Chondrocyte (in vitro differentiated cells): ENCODE measurements around the gene CIB1. TPM values are rescaled to one million over a fixed set of nuclear protein-coding genes. Genes with fewer than 3 reads are reported as not detected.

Experiments used
- DNase-seq: peaks from one replicate; pipeline ENCODE4 v3.0.0; 2021; ENCODE audit warnings: mixed read lengths, low spot score
- H3K27ac Mint-ChIP-seq: one replicate; pipeline ENCODE4 v1.8.0; 2021; ENCODE audit warnings: mild to moderate bottlenecking, moderate library complexity, mixed read lengths; ENCODE audit not compliant: unreplicated experiment
- H3K27me3 Mint-ChIP-seq: 2 replicates; pipeline ENCODE4 v1.8.0; 2021; ENCODE audit warnings: low read depth, mixed read lengths
- H3K36me3 Mint-ChIP-seq: 2 replicates; pipeline ENCODE4 v1.8.0; 2021; ENCODE audit warnings: low read depth, mixed read lengths
- H3K4me1 Mint-ChIP-seq: 2 replicates; pipeline ENCODE4 v1.8.0; 2021; ENCODE audit warnings: low read depth, mild to moderate bottlenecking, mixed read lengths
- H3K4me3 Mint-ChIP-seq: one replicate; pipeline ENCODE4 v1.8.0; 2021; ENCODE audit warnings: mild to moderate bottlenecking, moderate library complexity, mixed read lengths; ENCODE audit not compliant: unreplicated experiment
- H3K9me3 Mint-ChIP-seq: 2 replicates; pipeline ENCODE4 v1.8.0; 2021; ENCODE audit warnings: low read depth, mixed read lengths
- CTCF ChIP-seq: fragments of 200-600 bp; sonication (generic); IDR thresholded peaks from 2 replicates; pipeline ENCODE4 v1.5.0; 2021; ENCODE audit warnings: antibody characterized with exemption, mild to moderate bottlenecking, moderate library complexity
- total RNA-seq: library from RNA; stranded (reverse); gene quantifications from 3 replicates; pipeline ENCODE4 v1.2.1, GENCODE V29; 2021

CIB1 gene
- total RNA-seq, 1 donor from 2014 or later: 42.4 TPM

GRCh38 chr15:90230071-90230494, 3.7 kb downstream of the CIB1 start:
- H3K27ac Mint-ChIP-seq: no peak overlapping the region
- peaks cover 24% of the 10 kb centered on the region for H3K4me1 Mint-ChIP-seq
- H3K27me3 Mint-ChIP-seq: no peaks in the 10 kb centered on the region
- no peak for DNase-seq
- H3K4me3 Mint-ChIP-seq: no peak overlapping the region
- peaks cover 11% of the 10 kb centered on the region for H3K36me3 Mint-ChIP-seq
- H3K9me3 Mint-ChIP-seq: no peaks in the 10 kb centered on the region
- no peak for TF ChIP-seq CTCF

- Mint-ChIP-seq H3K27me3 (no peaks in the 10 kb centered on the region), H3K27ac (no peak overlapping the region), H3K4me1 (peaks cover 16% of the 10 kb centered on the region), H3K9me3 (no peaks in the 10 kb centered on the region), H3K36me3 (peaks cover 11% of the 10 kb centered on the region), H3K4me3 (no peak overlapping the region)
- TF ChIP-seq CTCF: no peak
- no peak for DNase-seq
Observed at GRCh38 chr15:90228960-90229359, 4.8 kb downstream of the CIB1 start.

GRCh38 chr15:90227816-90228772, 5.6 kb downstream of the CIB1 start:
- no peak for DNase-seq
- H3K4me3 Mint-ChIP-seq: no peak overlapping the region
- peaks cover 16% of the 10 kb centered on the region for H3K4me1 Mint-ChIP-seq
- no peak for TF ChIP-seq CTCF
- no peaks in the 10 kb centered on the region for H3K27me3 Mint-ChIP-seq
- peaks cover 11% of the 10 kb centered on the region for H3K36me3 Mint-ChIP-seq
- H3K27ac Mint-ChIP-seq: no peak overlapping the region
- no peaks in the 10 kb centered on the region for H3K9me3 Mint-ChIP-seq

GRCh38 chr15:90227336-90227735, 6.4 kb downstream of the CIB1 start:
- TF ChIP-seq CTCF: no peak
- Mint-ChIP-seq H3K27ac (no peak overlapping the region), H3K9me3 (no peaks in the 10 kb centered on the region), H3K4me3 (no peak overlapping the region), H3K36me3 (peaks cover 11% of the 10 kb centered on the region), H3K4me1 (peaks cover 8% of the 10 kb centered on the region), H3K27me3 (no peaks in the 10 kb centered on the region)
- DNase-seq: no peak

GRCh38 chr15:90225504-90226234, 8.1 kb downstream of the CIB1 start:
- no peak for TF ChIP-seq CTCF
- DNase-seq: no peak
- peaks cover 10% of the 10 kb centered on the region for H3K4me1 Mint-ChIP-seq
- H3K4me3 Mint-ChIP-seq: no peak overlapping the region
- H3K36me3 Mint-ChIP-seq: peaks cover 8% of the 10 kb centered on the region
- H3K27me3 Mint-ChIP-seq: no peaks in the 10 kb centered on the region
- no peaks in the 10 kb centered on the region for H3K9me3 Mint-ChIP-seq
- no peak overlapping the region for H3K27ac Mint-ChIP-seq
